Measurements from ENCODE around the gene FHL3. TPM values are rescaled to one million over a fixed set of nuclear protein-coding genes. Genes with fewer than 3 reads are reported as not detected.

FHL3 gene
- total RNA-seq, 1 experiment from 2014 or later = 11.8 TPM

DNA sequence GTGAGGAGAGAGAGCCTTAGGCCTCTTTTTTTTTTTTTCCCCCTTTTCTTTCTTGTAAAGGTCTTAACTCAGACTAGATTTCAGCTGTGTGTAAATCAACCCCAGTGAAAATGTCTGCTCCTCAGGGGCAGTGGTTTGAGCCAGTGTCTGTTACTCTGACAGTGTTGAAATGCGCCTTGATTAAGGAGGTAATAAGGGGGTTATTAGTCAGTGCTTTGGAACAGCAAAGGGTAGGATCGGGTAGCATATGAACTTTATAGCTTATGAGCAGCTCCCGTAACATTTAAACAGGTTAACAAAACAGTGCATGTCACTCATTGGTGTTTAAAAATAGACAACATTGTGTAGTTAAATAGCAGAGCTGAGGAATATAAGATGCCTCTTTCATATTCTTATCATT lies 17.5 kb upstream of the FHL3 start:
- no peaks in the 10 kb centered on the region for H3K9me3 Mint-ChIP-seq (ENCODE audit: unreplicated experiment)
- Histone ChIP-seq H3K4me1 (no peaks in the 10 kb centered on the region), H3K4me3 (ENCODE audit: low read depth, low read length) (no peak overlapping the region), H3K27me3 (replicated peaks; ENCODE audit: control insufficient read depth, insufficient read depth, low read length) (no peaks in the 10 kb centered on the region), H3K9me3 (no peaks in the 10 kb centered on the region), H3K36me3 (ENCODE audit: control insufficient read depth, insufficient read depth, low read length) (no peaks in the 10 kb centered on the region)
- DNase-seq = no peak
- intact Hi-C loops (cut with micrococcal nuclease; ENCODE audit: unreplicated experiment) = no loop called here
- peaks cover 63% of the 10 kb centered on the region for H3K36me3 Mint-ChIP-seq (ENCODE audit: insufficient read depth, unreplicated experiment)
- TF ChIP-seq, protein P1, sequence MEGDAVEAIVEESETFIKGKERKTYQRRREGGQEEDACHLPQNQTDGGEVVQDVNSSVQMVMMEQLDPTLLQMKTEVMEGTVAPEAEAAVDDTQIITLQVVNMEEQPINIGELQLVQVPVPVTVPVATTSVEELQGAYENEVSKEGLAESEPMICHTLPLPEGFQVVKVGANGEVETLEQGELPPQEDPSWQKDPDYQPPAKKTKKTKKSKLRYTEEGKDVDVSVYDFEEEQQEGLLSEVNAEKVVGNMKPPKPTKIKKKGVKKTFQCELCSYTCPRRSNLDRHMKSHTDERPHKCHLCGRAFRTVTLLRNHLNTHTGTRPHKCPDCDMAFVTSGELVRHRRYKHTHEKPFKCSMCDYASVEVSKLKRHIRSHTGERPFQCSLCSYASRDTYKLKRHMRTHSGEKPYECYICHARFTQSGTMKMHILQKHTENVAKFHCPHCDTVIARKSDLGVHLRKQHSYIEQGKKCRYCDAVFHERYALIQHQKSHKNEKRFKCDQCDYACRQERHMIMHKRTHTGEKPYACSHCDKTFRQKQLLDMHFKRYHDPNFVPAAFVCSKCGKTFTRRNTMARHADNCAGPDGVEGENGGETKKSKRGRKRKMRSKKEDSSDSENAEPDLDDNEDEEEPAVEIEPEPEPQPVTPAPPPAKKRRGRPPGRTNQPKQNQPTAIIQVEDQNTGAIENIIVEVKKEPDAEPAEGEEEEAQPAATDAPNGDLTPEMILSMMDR (IDR thresholded peaks at IDR 0.05; ENCODE audit: insufficient read depth in 1 of 2, low read depth in 1 of 2, low read length in 1 of 2, severe bottlenecking in 1 of 2, unreplicated experiment in 1 of 2) = no peak
- H3K4me1 Mint-ChIP-seq (ENCODE audit: low read depth, unreplicated experiment) = no peaks in the 10 kb centered on the region
- ChIA-PET CTCF (no interaction called here), POLR2A (no interaction called here)
- H3K27me3 Mint-ChIP-seq (ENCODE audit: insufficient read depth, unreplicated experiment) = no peaks in the 10 kb centered on the region
- H3K4me3 Mint-ChIP-seq (ENCODE audit: unreplicated experiment) = no peak overlapping the region
- no peak overlapping the region for H3K27ac Mint-ChIP-seq (ENCODE audit: unreplicated experiment)
- no TSS peak for BruUV-seq (replicated peaks)

DNA sequence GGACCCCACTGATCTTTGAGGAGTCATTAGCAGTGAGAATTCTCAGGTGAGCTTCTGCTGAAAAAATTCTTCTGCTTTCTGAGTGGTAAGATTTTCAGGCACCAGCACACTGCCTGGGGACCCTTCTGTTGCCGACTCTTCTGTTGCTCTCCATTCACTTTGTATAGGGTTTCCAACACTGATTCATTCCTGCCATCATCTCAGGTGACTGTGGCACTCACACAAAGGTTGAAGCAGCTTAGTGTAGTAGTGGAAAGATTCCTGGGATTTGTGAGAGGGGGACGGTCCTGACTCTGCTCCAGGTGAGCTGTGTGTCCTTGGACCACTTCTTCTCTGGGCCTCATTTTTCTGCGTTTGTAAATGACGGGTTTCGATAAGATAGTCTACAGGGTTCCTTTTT lies 16.7 kb upstream of the FHL3 start:
- POLR2A ChIA-PET = no interaction called here
- Mint-ChIP-seq H3K4me3 (ENCODE audit: unreplicated experiment) (no peak overlapping the region), H3K36me3 (ENCODE audit: insufficient read depth, unreplicated experiment) (peaks cover 63% of the 10 kb centered on the region)

DNA sequence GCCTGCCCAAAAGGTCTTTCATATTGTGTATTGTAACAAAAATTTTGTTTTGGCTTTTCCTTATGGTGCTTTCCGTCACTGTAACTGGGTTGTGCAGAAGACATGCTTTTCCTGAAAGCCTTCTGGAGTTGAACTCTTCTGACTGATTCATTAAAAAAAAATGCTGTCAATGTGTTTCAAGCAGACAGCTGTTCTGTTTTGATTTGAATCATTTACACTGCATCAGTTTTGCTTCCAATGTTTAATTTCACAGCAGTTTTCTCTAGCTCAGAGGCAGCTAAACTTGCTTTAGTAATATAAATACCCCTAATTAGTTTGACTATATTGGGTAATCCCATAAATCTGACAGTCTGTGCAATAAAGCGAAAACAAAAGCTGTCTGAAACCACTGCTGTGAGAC lies 15.1 kb upstream of the FHL3 start:
- TF ChIP-seq, protein P1 (IDR thresholded peaks at IDR 0.05; ENCODE audit: insufficient read depth in 1 of 2, low read depth in 1 of 2, low read length in 1 of 2, severe bottlenecking in 1 of 2, unreplicated experiment in 1 of 2) = no peak
- H3K9me3 ChIP-seq = no peaks in the 10 kb centered on the region
- Mint-ChIP-seq H3K4me3 (ENCODE audit: unreplicated experiment) (no peak overlapping the region), H3K27ac (ENCODE audit: unreplicated experiment) (no peak overlapping the region), H3K36me3 (ENCODE audit: insufficient read depth, unreplicated experiment) (peaks cover 53% of the 10 kb centered on the region), H3K4me1 (ENCODE audit: low read depth, unreplicated experiment) (no peaks in the 10 kb centered on the region), H3K27me3 (ENCODE audit: insufficient read depth, unreplicated experiment) (no peaks in the 10 kb centered on the region), H3K9me3 (ENCODE audit: unreplicated experiment) (no peaks in the 10 kb centered on the region)
- intact Hi-C loops (cut with micrococcal nuclease; ENCODE audit: unreplicated experiment) = no loop called here
- no peak for DNase-seq
- H3K4me1 ChIP-seq = no peaks in the 10 kb centered on the region
- H3K4me3 ChIP-seq (ENCODE audit: low read depth, low read length) = no peak overlapping the region
- ChIA-PET POLR2A (no interaction called here), CTCF (no interaction called here)
- BruUV-seq (replicated peaks) = no TSS peak
- no peaks in the 10 kb centered on the region for H3K27me3 ChIP-seq (replicated peaks; ENCODE audit: control insufficient read depth, insufficient read depth, low read length)
- H3K36me3 ChIP-seq (ENCODE audit: control insufficient read depth, insufficient read depth, low read length) = no peaks in the 10 kb centered on the region

More for the DNA sequence above, 16.7 kb upstream of the FHL3 start:
- no peaks in the 10 kb centered on the region for H3K9me3 ChIP-seq
- Mint-ChIP-seq H3K9me3 (ENCODE audit: unreplicated experiment) (no peaks in the 10 kb centered on the region), H3K4me1 (ENCODE audit: low read depth, unreplicated experiment) (no peaks in the 10 kb centered on the region), H3K27me3 (ENCODE audit: insufficient read depth, unreplicated experiment) (no peaks in the 10 kb centered on the region), H3K27ac (ENCODE audit: unreplicated experiment) (no peak overlapping the region)
- no TSS peak for BruUV-seq (replicated peaks)
- H3K4me3 ChIP-seq (ENCODE audit: low read depth, low read length) = no peak overlapping the region
- intact Hi-C loops (cut with micrococcal nuclease; ENCODE audit: unreplicated experiment) = no loop called here
- H3K4me1 ChIP-seq = no peaks in the 10 kb centered on the region
- H3K36me3 ChIP-seq (ENCODE audit: control insufficient read depth, insufficient read depth, low read length) = no peaks in the 10 kb centered on the region
- CTCF ChIA-PET = no interaction called here
- H3K27me3 ChIP-seq (replicated peaks; ENCODE audit: control insufficient read depth, insufficient read depth, low read length) = no peaks in the 10 kb centered on the region
- no peak for DNase-seq
- TF ChIP-seq, protein P1 (IDR thresholded peaks at IDR 0.05; ENCODE audit: insufficient read depth in 1 of 2, low read depth in 1 of 2, low read length in 1 of 2, severe bottlenecking in 1 of 2, unreplicated experiment in 1 of 2) = no peak
